GM20000 (cell line): ENCODE data around the gene BATF3.
"Not testable (repeated sequence)": the region's sequence is repeated elsewhere in the genome, so short reads cannot be mapped to it uniquely, and the experiment has no call there.

Experiments used
- DNase-seq: peaks from one replicate; pipeline ENCODE4 v3.0.0; 2012; ENCODE audit warnings: low spot score
- CTCF ChIP-seq: IDR thresholded peaks from 2 replicates; pipeline ENCODE4 v1.5.1; 2012; ENCODE audit warnings: mild to moderate bottlenecking, control low read depth; ENCODE audit errors: extremely low read depth, missing control alignments

The BATF3 gene

DNA sequence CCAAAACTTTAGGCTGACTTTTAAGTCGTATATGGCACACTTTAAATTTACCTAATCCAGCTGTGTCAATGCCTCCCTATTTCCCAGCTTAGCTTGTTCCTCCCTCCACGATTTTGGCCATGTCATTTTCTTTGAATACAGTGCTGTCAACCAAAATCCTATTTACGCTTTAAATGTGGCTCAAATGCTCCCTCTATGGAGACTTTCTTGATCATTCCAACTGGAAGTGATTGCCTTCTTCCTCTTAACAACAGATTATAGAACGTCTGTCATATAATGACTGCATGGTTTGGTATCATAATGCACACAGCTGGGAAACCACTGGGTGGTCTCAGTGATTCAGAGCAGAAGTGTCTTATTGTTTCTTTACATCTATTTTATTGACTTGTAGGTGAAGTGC, 18.9 kb upstream of the BATF3 start:
- no peak for TF ChIP-seq CTCF
- DNase-seq, result no peak

- no peak for DNase-seq
- no peak for TF ChIP-seq CTCF
Observed at GRCh38 chr1:212716161-212716560, 16.5 kb upstream of the BATF3 start.

- no peak for DNase-seq
- TF ChIP-seq CTCF, result no peak
Observed at GRCh38 chr1:212713465-212714136, 14.0 kb upstream of the BATF3 start.

GRCh38 chr1:212712451-212713303, 13.0 kb upstream of the BATF3 start:
- peak; percentile 31 for DNase-seq
- no peak for TF ChIP-seq CTCF

DNA sequence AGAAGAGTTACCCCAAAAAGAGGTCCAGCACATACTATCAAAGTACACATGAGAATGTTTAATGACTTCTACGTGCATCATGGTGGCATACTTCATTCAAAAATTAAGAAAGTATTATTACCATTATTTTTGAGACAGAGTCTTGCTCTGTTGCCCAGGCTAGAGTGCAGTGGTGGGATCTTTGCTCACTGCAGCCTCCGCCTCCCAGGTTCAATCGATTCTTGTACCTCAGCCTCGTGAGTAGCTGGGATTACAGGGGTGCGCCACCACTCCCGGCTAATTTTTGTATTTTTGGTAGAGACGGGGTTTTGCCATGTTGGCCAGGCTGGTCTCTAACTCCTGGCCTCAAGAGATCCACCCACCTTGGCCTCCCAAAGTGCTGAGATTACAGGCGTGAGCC, 12.3 kb upstream of the BATF3 start:
- not testable (repeated sequence) for DNase-seq

- no peak for DNase-seq
Observed at GRCh38 chr1:212710566-212710965, 10.9 kb upstream of the BATF3 start.

DNA sequence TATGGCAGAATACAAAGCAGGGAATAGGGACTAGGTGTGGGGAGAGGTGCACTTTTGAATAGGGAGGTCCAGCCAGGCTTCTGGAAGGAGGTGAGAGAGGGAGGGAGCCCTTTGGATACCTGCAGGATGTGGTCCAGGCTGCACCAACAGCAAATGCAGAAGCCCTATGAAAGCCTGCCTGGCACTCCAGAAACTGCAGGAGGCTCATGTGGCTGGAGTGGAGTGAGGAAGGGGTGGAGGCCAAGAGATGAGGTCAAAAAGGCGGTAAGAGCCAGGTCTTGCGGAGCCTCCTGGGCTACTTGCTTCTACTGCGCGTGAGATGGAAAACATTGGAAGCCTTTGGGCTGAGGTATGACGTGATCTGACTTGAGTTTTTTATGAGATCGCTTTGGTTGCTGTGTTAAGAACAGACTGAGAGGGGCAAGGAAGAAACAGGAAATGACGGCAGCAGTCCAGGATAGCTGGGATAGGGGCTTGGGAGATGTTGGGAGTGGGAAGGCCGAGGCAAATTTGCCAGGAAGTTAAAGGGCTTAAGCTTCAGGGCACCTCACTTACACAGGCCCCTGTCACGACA, 4.4 kb upstream of the BATF3 start:
- no peak for DNase-seq
- no peak for TF ChIP-seq CTCF

More at GRCh38 chr1:212710566-212710965, 10.9 kb upstream of the BATF3 start:
- TF ChIP-seq CTCF, result no peak
